ENCODE results near the gene SEC14L2.
"Not testable (repeated sequence)": the region's sequence is repeated elsewhere in the genome, so short reads cannot be mapped to it uniquely, and the experiment has no call there.

SEC14L2 gene

DNA sequence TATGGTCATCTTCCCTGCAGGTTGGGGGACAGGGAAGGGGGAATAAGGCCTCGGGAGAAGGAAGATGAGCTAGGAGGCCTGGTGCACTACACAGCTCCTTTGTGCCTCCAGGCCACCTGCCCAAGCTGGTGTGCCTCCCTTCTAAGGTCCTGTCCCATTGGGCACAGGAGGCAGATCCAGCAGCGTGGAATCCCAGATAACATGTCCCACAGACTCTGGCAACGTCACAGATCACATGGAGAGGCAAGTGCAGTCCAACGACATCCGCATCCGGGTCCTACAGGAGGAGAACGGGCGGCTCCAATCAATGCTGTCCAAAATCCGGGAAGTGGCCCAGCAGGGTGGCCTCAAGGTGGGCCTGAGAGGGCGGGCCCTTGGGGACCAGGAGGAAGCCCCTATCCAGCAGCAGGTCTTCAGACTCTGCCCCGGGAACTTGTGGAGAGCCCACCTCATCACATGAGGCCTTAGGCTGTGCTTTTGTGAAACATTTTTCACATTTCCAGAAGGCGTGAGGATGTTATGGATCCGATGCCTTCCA, 21.4 kb upstream of the SEC14L2 start:
- no peak for DNase-seq (ENCODE audit: low spot score)

DNA sequence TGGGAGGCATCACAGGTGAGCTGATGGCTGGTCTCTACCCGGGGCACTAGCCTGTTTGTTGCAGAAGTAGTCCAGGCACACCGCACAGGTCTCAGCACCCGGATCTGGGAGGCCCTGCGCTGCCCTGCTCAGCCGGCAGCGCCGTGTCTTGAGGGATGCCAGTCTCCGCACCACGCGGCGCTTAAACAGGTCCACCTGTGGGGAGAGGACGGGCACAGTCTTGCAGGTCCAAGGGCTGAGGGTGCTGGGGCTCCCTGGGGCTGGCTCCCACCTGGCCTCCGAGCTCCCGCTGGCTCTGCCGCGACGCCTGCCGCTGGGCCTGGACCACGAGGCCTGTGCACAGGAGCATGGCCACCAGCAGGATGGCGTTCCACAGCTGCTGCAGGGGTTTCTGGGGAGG, 16.8 kb upstream of the SEC14L2 start:
- DNase-seq (ENCODE audit: low spot score) = no peak

DNA sequence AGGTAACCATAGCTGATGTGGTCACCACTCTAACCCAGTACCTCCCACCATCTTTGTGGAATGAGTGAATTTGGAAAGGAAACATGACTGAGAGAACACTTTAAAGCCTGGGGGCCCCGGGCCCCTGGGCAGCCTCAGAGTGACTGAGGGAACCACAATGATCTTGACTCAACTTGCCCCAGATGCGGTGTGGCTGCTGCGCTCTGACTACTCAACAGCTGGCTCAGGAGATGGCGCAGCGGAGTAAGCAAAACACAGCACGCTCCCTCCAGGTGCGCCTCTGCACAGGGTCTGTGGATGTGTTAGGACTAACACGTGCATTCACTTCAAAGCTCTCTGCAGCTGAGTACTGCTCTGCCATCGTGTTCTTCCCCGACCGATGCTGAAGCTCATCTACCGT, 15.6 kb upstream of the SEC14L2 start:
- no peak for DNase-seq (ENCODE audit: low spot score)

DNA sequence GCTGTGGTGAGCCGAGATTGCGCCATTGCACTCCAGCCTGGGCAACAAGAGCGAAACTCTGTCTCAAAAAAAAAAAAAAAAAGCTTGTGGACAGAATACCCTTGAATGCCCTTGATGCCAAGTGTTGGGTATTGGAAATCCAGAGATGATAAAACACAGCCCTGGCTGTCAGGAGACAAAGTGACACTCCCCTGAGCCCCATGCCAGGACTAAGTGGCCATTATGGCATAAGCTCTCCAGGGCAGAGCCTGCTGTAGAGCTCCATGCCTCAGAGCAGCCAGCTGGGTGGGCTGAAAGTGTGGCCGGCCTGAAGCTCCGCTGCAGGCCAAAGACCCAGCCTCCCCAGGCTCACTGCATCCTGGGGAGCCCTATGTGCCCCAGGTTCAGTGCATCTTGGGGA, 14.5 kb upstream of the SEC14L2 start:
- no peak for DNase-seq (ENCODE audit: low spot score)

DNA sequence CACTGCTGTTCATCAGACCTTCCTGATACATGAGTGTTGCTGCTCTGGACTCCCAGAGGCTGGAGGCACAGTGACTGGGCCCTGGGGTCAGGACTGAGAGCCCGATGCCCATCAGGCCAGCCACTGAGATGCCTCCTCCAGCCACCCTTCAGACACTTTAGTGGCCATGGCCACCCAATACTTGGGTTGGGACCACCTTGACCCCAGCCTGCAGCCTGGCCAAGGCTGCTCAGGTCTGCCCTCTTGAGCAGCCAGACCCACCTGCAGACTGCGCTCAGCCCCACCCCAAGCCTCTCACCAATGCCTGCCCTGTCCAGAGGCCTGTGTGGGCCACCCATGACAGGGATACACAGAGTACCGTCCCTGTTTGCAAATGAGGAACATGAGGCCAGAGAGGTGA, 13.8 kb upstream of the SEC14L2 start:
- DNase-seq (ENCODE audit: low spot score) = no peak

DNA sequence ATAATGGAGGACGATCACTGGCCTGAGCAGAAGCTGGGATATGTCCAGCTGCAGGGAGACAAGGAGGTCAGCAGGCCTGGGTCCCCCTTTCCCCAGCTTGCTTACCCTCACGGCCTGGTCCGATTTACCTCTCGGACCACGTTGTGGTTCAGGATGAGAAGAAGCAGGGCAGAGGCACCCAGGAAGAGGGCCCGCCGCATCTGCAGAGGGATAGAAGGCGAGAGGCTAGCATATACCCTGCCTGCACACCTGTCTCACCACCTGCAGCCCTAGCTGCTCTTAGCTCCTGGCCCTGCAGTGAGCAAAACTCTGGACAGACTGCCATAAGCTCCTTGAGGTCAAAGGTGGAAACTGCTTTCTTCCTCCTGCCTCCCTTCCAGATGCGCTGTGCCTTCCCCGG, 10.9 kb upstream of the SEC14L2 start:
- DNase-seq (ENCODE audit: low spot score) = no peak

DNA sequence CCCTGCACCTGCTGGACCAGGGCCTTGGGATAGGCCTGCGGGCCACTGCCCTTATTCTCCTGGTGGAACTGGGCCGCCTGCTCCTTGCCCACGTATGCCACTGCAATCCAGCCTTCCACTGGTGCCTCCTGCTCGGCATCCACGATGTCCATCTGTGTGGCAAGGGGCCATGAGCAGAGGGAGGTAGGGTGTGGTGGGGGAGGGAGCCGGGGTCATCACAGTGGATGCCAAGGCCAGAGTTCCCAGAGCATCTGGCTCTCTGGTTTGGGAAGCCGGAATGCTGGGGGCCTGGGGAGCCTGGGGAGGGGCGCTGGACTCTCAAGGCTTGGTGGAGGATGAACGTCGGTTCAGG, 10.2 kb upstream of the SEC14L2 start:
- DNase-seq (ENCODE audit: low spot score) = no peak

DNA sequence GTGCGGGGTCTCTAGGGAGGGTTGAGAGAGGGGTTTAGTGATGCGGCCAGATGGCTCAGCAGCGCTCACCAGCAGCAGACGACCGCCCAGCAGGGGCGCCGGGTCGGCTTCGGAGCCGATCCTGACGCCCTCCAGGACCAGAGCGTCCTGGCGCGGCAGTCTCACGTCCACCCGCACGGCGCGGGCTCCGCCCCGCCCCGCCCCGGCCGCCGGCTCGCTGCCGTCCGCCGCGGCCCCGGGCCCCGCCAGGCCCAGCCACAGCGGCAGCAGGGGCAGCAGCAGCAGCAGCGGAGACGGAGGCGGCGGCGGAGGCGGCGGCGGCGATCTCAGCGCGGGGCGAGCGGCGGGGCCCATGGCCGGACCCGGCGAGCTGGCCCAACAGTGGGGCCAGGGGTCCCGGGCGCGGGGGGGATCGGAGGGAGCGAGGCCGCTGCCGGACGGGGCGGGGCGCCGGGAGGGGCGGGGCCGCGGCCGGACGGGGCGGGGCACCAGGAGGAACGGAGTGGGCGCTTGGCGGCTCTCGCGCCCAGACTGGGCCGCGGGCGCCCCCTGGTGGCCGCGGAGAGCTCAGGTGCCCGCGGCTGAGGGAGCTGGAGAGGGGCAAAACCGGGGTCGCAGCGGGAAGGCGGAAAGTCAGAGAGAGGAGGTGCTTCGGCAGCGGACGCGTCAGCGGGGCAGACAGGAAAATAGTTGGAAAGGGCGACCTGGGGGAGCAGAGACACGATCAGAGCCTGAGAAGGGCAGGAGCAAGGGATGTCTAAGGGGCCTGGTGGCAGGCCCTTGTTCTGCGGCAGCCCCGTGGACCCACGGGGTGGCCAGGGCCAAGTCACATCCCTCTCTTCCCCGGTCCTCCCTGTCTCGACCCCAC, 9.6 kb upstream of the SEC14L2 start, which contains the start of gene RNF215:
RNF215 (minus strand) TSS at position 452 of the 868 bp plus-strand sequence; CDS start at position 354, 98 bp downstream.
- peak; percentile 92 for DNase-seq (ENCODE audit: low spot score)

DNA sequence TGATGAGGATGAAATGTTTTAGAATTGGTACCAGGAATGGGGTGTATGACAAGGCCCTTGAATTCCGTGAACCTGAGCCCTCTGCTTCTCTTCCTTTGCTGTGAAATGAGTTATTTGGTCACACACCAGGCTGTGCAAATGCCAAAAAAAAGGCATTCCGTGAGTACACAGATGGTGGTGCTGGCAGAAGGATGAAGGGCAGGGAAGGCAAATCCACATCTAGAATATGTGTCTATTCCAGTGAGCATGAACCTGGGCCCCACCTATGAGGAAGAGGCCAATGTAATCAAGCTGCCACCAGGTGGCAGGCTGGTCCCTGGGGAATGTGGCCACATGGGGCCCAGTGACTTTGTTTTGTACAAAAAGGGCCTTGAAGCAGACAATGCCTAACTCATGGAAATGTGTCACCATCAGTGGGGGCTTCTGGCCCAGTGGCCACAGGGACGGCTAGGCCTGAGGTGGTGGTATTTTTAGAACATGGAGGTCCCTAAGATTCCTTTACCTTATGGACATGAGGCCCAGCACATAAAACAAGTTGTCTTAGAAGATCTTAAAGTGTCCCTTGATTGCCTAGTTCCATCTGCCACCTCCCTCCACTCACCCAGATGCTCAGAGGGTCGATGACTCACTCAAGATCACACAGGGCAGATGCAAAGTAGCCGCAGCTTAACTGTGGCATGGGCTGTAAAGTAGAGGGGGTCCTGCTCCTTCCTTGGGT, 5.7 kb upstream of the SEC14L2 start:
- DNase-seq (ENCODE audit: low spot score) = peak; percentile 62

DNA sequence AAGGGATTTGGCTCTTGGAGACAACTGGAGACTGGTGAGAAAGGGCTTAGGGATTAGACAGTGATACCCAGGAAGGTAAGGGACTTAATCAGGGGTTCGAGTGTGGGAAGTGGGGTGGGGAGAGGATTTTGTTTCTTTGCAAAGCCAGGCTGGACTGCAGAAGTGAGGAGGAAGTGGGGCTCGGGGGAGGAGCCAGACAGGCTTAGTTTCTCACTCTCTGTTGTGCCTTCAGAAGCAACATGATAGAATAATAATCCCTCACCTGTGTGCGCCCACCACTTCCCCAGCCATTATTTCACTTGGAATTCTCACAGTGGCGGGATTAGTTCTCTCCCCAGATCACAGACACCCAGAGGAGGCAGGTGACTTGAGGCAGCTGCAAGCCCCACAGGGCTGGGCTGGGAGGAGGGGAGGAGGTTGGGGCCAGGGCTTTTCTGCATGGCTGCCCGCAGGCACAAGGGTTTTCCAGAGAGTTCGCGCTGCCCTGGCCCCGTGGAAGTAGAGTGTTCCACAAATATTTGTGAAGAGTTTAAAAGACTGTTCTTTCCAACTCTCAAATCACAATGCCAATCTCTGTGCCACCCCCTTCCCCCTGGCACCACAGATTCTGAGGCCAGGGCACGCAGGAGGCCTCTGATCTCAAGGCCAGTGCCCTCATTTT, 4.0 kb upstream of the SEC14L2 start:
- DNase-seq (ENCODE audit: low spot score) = no peak

DNA sequence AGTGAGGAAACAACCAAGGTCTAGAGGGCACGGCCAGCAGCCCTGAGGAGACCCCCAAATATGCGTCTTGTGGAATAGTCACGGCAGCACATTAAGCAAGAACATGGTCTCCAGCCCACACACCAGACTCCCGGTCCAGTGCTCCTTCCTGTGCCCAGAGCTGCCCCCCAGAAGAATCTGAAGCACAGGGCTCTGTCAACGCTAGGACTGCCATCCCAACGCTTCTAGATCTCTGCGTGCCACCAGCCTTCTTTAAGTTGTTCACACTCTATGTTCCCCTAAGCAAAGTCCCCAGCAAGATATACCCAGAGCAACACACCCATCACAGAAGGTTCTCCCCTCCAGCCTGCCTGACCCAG, 3.5 kb upstream of the SEC14L2 start:
- DNase-seq (ENCODE audit: low spot score) = no peak

DNA sequence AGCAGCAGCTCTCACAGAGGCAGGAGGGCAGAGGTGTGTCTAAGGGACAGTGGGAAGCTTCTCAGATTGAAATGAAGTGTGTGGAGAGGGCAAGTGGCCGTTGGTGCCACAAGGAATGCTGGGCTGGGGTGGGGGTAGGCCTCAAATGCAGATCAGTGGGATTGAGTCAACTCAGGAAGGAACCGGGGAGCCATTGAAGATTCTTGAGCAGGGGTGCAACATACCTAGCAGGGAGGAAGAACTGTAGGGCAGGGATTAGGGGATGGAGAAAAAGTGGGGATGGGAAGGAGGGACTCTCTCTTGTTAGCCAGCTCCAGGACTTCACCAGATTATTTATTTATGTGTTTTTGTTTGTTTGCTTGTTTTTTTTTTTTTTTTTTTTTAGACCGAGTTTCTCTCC, 2.9 kb upstream of the SEC14L2 start:
- no peak for DNase-seq (ENCODE audit: low spot score)

DNA sequence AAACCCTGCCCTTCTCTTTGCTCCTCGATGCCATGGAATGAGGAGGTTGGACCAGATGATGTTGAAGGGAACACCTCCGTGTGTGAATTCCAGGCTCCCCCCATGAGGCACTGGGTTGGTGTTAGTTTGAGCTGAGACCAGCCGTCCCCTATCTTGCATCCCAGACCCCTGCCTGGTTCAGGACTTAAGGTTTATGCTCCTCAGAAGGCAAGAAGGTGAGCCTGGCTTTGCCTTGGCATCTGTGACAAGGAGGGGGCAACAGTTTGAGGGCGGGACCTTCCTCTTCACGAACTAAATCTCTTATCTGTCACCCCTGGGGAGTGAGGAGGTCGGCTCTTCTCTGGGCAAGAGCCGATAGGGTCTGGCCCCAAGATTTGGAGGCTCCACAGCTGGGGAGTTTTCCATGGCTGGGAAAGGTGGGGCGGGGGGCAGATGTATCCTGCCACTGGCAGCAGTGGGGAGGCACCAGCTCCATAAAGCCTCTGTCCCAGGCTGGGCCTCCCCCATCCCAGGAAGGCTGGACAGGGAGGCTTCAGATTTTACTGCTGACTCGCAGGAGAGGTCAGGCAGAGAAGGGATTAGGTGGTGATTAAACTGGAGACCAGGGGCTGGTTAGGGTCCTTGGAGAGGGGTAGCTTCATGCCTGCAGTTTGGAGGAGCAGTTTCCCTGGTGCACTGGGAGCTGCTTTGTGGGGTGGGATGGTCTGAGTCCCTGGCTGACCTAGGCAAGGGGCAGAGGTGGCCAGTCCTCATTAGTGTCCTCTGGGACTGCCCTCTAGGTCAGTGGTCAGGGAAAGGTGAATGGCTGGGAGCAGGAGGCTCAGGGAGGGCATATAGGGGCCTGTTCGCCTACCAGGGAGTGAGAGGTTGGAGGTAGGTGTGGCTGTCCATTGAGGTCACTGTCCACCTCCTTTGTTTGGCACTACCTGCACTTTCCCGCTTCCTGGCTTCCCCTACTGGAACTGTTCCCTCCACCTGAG, 1.1 kb downstream of the SEC14L2 start:
- DNase-seq (ENCODE audit: low spot score) = no peak

DNA sequence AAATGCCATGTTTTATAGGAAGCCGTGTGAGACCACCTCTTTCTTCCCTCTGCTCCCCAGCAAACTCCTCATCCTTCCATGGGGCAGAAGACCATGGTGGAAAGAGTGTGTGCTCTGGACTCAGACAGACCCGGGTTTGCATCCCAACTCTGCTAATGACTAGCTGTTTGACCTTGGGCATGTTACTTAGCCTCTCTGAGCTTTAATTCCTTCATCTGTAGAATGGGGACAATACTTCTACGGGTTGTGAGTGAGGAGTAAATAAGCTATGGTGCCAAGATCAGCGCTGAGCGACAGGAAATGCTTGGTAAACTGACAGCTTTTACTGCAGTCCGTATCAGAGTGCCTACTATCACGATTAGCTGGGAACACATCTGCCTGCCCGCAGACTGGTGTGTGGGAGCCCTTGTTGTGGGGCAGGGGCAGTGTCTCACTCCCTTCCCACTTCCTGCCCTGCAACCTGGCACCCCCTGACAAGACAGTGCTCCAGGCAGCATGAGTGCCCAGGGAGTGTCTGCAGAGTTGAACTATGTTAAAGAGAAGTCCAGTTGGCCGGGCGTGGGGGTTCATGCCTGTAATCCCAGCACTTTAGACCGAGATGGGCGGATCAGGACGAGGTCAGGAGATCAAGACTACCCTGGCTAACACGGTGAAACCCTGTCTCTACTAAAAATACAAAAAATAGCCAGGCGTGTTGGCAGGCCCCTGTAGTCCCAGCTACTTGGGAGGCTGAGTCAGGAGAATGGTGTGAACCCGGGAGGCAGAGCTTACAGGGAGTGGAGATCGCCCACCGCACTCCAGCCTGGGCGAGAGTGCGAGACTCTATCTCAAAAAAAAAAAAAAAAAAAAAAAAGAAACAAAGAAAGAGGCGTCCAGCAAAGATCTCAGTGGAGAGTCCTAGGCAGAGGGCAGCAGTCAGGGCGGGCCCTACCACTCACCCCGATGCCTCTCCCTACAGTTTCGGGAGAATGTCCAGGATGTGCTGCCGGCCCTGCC, 2.2 kb downstream of the SEC14L2 start:
- DNase-seq (ENCODE audit: low spot score) = no peak

DNA sequence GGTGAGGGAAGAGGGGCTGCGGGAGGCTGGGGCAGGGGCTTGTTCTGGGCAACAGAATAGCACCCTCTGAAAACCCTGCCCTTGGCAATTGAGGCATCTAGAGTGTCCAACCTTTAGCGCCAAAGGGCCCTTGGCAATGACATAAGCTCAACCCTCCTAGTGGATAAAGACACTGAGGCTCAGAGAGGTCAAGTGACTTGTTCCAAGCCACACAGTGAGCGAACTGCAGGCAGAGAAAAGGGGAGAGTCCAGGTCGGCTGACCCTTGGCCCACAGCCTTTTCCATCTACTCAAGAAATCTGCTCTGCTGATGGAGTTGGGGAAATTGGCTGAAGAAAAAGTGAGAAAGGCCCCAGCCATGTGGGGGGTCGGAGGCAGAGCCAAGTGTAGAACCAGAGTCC, 2.9 kb downstream of the SEC14L2 start:
- DNase-seq (ENCODE audit: low spot score) = no peak

DNA sequence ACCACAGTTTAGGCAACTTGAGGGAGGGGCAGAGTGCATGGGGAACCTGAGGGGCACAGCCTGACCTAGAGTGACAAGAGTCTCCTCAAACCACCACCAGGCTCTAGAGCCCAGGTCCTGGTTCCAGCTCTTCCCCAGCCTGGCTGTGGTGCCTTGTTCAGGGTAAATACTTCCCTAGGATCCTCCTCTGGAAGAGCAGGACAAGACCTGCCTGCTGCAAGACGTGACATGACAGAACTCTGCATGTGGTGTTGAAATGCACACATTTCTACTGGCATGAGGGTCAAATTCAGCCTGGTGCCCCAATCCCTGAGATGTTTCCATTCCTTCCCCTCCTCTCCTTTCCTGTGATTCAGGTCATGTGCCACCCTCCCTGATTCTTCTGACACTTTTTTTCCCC, 3.3 kb downstream of the SEC14L2 start:
- DNase-seq (ENCODE audit: low spot score) = no peak

DNA sequence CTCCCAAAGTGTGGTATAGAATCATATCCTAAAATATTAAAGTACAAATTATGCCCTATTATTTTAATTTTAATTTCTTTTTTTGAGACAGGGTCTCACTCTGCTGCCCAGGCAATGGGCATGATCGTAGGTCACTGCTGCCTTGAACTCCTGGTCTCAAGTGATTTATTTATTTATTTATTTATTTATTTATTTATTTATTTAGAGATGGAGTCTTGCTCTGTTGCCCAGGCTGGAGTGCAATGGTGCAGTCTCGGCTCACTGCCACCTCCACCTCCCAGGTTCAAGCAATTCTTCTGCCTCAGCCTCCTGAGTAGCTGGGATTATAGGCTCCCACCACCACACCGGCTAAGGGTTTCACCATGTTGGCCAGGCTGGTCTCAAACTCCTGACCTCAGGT, 4.2 kb downstream of the SEC14L2 start:
- DNase-seq (ENCODE audit: low spot score) = not testable (repeated sequence)

DNA sequence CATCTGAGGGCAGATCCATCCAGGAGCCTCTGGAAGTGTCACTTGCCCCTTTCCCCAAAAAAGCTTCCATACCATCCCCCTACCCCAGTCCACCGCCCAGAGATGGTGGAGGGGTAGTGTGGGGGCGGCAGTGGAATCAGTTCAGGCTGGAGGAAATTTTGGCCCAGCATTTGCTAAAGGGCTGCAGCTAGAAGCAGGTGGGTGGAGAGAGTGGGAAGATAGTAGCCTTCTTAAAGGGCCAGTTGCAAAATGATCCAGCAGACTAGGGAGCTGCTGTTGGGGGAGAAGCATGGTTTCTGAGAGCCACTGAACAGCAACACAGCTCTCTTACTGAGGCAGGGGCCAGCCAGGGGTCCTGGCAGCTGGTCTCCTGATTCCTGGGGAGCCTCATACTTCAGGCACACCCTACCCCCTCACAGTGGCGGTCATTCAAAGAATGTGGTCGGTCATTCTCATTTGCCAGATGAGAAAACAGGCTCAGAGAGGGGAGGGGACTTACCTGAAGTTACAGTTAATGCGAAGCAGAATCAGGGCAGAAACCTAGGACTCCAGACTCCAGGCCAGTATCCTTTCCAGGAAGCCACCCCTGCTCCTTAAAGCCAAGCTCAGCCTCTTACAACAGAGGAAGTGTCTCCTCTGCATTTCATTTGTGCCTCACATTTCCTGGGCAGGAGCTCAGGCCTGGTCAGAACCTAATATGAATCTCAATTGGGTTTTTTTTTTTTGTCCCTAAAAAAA, 5.4 kb downstream of the SEC14L2 start:
- DNase-seq (ENCODE audit: low spot score) = no peak

DNA sequence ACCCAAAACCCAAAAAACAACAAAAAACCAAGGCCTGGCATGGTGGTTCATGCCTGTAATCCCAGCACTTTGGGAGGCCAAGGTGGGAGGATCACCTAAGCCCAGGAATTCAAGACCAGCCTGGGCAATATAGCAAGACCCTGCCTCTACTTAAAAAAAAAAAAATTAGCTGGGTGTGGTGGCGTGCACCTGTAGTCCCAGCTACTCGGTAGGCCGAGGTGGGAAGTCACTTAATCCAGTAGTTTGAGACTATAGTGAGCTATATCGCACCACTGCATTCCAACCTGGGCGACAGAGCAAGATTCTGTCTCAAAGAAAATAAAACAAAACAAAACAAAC, 5.9 kb downstream of the SEC14L2 start:
- not testable (repeated sequence) for DNase-seq (ENCODE audit: low spot score)

DNA sequence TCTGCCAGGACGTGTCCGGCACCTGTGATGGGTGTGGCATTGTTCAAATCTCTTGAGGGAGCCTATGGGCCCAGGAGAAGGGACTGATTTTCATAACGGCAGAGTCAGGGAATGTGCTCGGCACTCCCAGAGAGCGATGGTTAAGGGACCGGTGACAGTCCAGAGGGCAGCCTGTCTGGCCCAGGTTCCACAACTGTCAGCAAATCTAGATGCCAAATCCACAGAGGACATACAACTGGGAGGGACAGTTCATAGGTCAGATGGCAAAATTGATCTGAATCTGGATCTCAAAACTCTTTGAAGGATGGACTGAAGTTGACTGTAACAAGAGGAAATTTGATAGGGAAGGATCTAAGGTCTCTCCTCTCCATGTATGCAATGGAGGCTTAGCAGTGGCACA, 7.5 kb downstream of the SEC14L2 start:
- DNase-seq (ENCODE audit: low spot score) = no peak

Measured in hepatic stellate cell (primary cell).